AG04450 (cell line): ENCODE results near the gene CABP4. TPM values are rescaled to one million over a fixed set of nuclear protein-coding genes. Genes with fewer than 3 reads are reported as not detected.

Source experiments
- CTCF ChIA-PET: fragments of 300-600, 350-600 bp; formaldehyde crosslinking; extraction: SDS; loops from one replicate; lab custom pipeline; 2022; ENCODE audit warnings: antibody characterized with exemption, inconsistent platforms; lab: Charles Lee
- POLR2A ChIA-PET: fragments of 350-600 bp; formaldehyde crosslinking; extraction: SDS; loops from one replicate; lab custom pipeline; 2021; ENCODE audit warnings: antibody characterized with exemption, inconsistent platforms; lab: Yijun Ruan, JAX
- DNase-seq: peaks from one replicate; pipeline ENCODE4 v3.0.0-alpha.2; 2011; ENCODE audit warnings: low read depth, low spot score
- H3K27ac ChIP-seq: one replicate; pipeline ENCODE4 v1.5.1; 2012; ENCODE audit warnings: low read depth, low read length, control low read depth
- H3K27me3 ChIP-seq: one replicate; pipeline ENCODE4 v1.6.0; 2012; ENCODE audit warnings: low read length; ENCODE audit not compliant: control insufficient read depth, insufficient read depth
- H3K4me3 ChIP-seq: 2 replicates; pipeline ENCODE4 v1.5.1; 2011; ENCODE audit warnings: mild to moderate bottlenecking, low read depth, low read length, control low read depth
- H3K9me3 ChIP-seq: 2 replicates; pipeline ENCODE4 v1.5.1; 2012; ENCODE audit warnings: low read length; ENCODE audit not compliant: control insufficient read depth, insufficient read depth
- CTCF ChIP-seq: IDR thresholded peaks from 2 replicates; pipeline ENCODE4 v1.5.1; 2011; ENCODE audit warnings: low read depth, low read length, control low read depth, inconsistent platforms
- polyA plus RNA-seq: library from polyadenylated mRNA; depleted of rRNA; stranded (reverse); fragments of >200 nt; gene quantifications from 2 replicates; pipeline ENCODE4 v1.2.3, GENCODE V29; 2011

The CABP4 gene
- polyA plus RNA-seq, 1 experiment = not detected

- H3K27ac ChIP-seq = no peak overlapping the region
- DNase-seq = no peak
- H3K9me3 ChIP-seq = no peaks in the 10 kb centered on the region; the same call in 1 of the 2 replicates
- no peak overlapping the region for H3K4me3 ChIP-seq
- no peak for TF ChIP-seq CTCF
- ChIA-PET POLR2A (interaction anchor here (0.6 kb wide), 2 partner anchors 9 to 15 kb away, joined by 3 read pairs; no protein-coding TSS in a partner anchor), CTCF (interaction anchor here (0.6 kb wide), 1 partner anchor 203 kb away, joined by 3 read pairs; no protein-coding TSS in a partner anchor)
- peaks cover 3% of the 10 kb centered on the region for H3K27me3 ChIP-seq
Observed at GRCh38 chr11:67449116-67449844, 5.9 kb upstream of the CABP4 start.

GRCh38 chr11:67450796-67451657 is 4.1 kb upstream of the CABP4 start:
- peaks cover 11% of the 10 kb centered on the region for H3K27me3 ChIP-seq
- H3K4me3 ChIP-seq = no peak overlapping the region
- H3K27ac ChIP-seq = no peak overlapping the region
- H3K9me3 ChIP-seq = no peaks in the 10 kb centered on the region; the same call in 1 of the 2 replicates
- ChIA-PET CTCF (no interaction called here), POLR2A (interaction anchor here (0.5 kb wide), 1 partner anchor 10 kb away, joined by 3 read pairs; no protein-coding TSS in a partner anchor)
- no peak for TF ChIP-seq CTCF
- no peak for DNase-seq

- no peaks in the 10 kb centered on the region; the same call in 1 of the 2 replicates for H3K9me3 ChIP-seq
- DNase-seq = no peak
- ChIA-PET CTCF (no interaction called here), POLR2A (interaction anchor here (0.5 kb wide), 1 partner anchor 9 kb away, joined by 3 read pairs; no protein-coding TSS in a partner anchor)
- H3K27ac ChIP-seq = no peak overlapping the region
- TF ChIP-seq CTCF = no peak
- no peak overlapping the region for H3K4me3 ChIP-seq
- peaks cover 16% of the 10 kb centered on the region for H3K27me3 ChIP-seq
Observed at GRCh38 chr11:67451658-67451976, 3.5 kb upstream of the CABP4 start.

GRCh38 chr11:67452141-67452952 is 2.8 kb upstream of the CABP4 start, which contains the start of gene GPR152:
GPR152 (minus strand) TSS chr11:67452729; CDS start chr11:67452724, 5 bp downstream.
- ChIA-PET POLR2A (no interaction called here), CTCF (no interaction called here)
- peaks cover 21% of the 10 kb centered on the region for H3K27me3 ChIP-seq
- TF ChIP-seq CTCF = no peak
- H3K27ac ChIP-seq = no peak within 1 kb of the TSS
- no peaks in the 10 kb centered on the region; the same call in 1 of the 2 replicates for H3K9me3 ChIP-seq
- no peak within 1 kb of the TSS for H3K4me3 ChIP-seq
- DNase-seq = no peak
